K562 (cell line): Measurements from ENCODE around the gene CMTM1. TPM values are rescaled to one million over a fixed set of nuclear protein-coding genes. Genes with fewer than 3 reads are reported as not detected.

Source experiments
- ARID1B ChIP-seq: fragments of 450-650 bp; IDR thresholded peaks from 2 replicates; pipeline ENCODE4 v1.6.1; 2016; ENCODE audit warnings: antibody characterized with exemption, mild to moderate bottlenecking, inconsistent platforms
- BRD9 ChIP-seq: fragments of 450-650 bp; IDR thresholded peaks from 2 replicates; pipeline ENCODE4 v1.6.1; 2018; ENCODE audit warnings: low read depth; ENCODE audit not compliant: partially characterized antibody
- CTCF ChIP-seq, 3 experiments: IDR thresholded peaks in 2 of 3; conservative IDR thresholded peaks in 1 of 3; 2 replicates each; pipeline ENCODE4 v1.5.1; 2011 to 2012; ENCODE audit warnings: low read length in 3 of 3, mild to moderate bottlenecking in 3 of 3, control low read depth in 2 of 3, improper control_type of control experiment in 1 of 3, inconsistent platforms in 1 of 3, low read depth in 1 of 3, mixed read lengths in 1 of 3, moderate library complexity in 1 of 3; ENCODE audit not compliant: insufficient read depth in 2 of 3
- OTX1 ChIP-seq: fragments of 450-650 bp; formaldehyde crosslinking; IDR thresholded peaks from 2 replicates; pipeline ENCODE4 v1.4.0; 2022; ENCODE audit warnings: mild to moderate bottlenecking
- RB1 ChIP-seq: fragments of 450-650 bp; IDR thresholded peaks from 2 replicates; pipeline ENCODE4 v1.6.1; 2017; ENCODE audit warnings: low read depth, mild to moderate bottlenecking
- ZBTB40 ChIP-seq, 2 experiments: fragments of 450-650 bp in 1 of 2; sonication (generic) in 1 of 2; formaldehyde crosslinking in 1 of 2; IDR thresholded peaks; 2 replicates each; pipeline versions ENCODE4 v1.7.1 to v1.9.0; 2016 to 2022; ENCODE audit warnings: inconsistent platforms in 1 of 2, mild to moderate bottlenecking in 1 of 2, missing genetic modification reagents in 1 of 2
- ZNF395 ChIP-seq: fragments of 200-800 bp; sonication (Bioruptor generic); IDR thresholded peaks from 2 replicates; pipeline ENCODE4 v1.6.1; 2017; ENCODE audit warnings: missing genetic modification characterization, missing compliant biosample characterization
- ZNF592 ChIP-seq: fragments of 450-650 bp; IDR thresholded peaks from 2 replicates; pipeline ENCODE4 v1.6.1; 2017; ENCODE audit warnings: antibody characterized with exemption, mild to moderate bottlenecking
- polyA plus RNA-seq, 8 experiments: library from polyadenylated mRNA; depleted of rRNA in 4 of 8; stranded (reverse) in 5 of 8; unstranded in 3 of 8; fragments of >200 nt; fragmentation: Nextera tagmentation in 2 of 8; fragmentation: Illumina TruSeq in 1 of 8; extraction: Ambion mirVana in 2 of 8; extraction: Trizol in 1 of 8; gene quantifications; 2 replicates each; pipeline versions ENCODE4 v1.2.1 to v1.2.3, GENCODE V29; 2011 to 2014; ENCODE audit warnings: inconsistent platforms in 1 of 8, missing spikeins in 1 of 8
- total RNA-seq, 7 experiments: library from RNA; depleted of rRNA in 6 of 7; stranded (reverse); fragments of >200 nt in 6 of 7; fragmentation: Illumina TruSeq in 2 of 7; extraction: Trizol in 2 of 7; gene quantifications; 2 replicates each; pipeline versions ENCODE4 v1.2.1 to v1.2.3, GENCODE V29; 2011 to 2021; ENCODE audit warnings: low replicate concordance in 1 of 7

CMTM1 gene
- total and polyA plus RNA-seq, 9 of the 15 experiments (the other 6 are each of a cell fraction or from before 2014, with no cell fraction given) = 0.25 to 2.6 (median 1.1) TPM; not detected in 2

GRCh38 chr16:66549284-66550131 is 16.7 kb upstream of the CMTM1 start, which contains the start of gene TK2 (continued):
- peak; percentile 78 for TF ChIP-seq ZBTB40 (IDR thresholded peaks at IDR 0.05)
- no peak for TF ChIP-seq ZBTB40 (CRISPR knock-in tag; IDR thresholded peaks at IDR 0.05)
- TF ChIP-seq BRD9 = peak; percentile 40
- TF ChIP-seq ZNF592 = peak; percentile 78
- peak; percentile 75; the same call in 1 of the 2 replicates for TF ChIP-seq RB1
- TF ChIP-seq OTX1 (CRISPR knock-in tag) = no peak
- TF ChIP-seq ARID1B = no peak
- peak; percentile 50; the same call in 1 of the 2 replicates for TF ChIP-seq ZNF395 (CRISPR knock-in tag)
- TF ChIP-seq CTCF (IDR thresholded peaks at IDR 0.05 in 2 of 3, conservative IDR thresholded peaks at IDR 0.05 in 1 of 3; ENCODE audit: insufficient read depth in 2 of 3, low read depth in 1 of 3, low read length in 3 of 3) = peak; percentile 37 to 51 (median 46); a peak in 4 of 6 replicates
